SK-MEL-5 (cell line): ENCODE results near the gene MRPL44. TPM values are rescaled to one million over a fixed set of nuclear protein-coding genes. Genes with fewer than 3 reads are reported as not detected.
"Not testable (repeated sequence)": the region's sequence is repeated elsewhere in the genome, so short reads cannot be mapped to it uniquely, and the experiment has no call there.

Experiments used
- DNase-seq: peaks from one replicate; pipeline ENCODE4 v3.0.0-alpha.2; 2016; ENCODE audit warnings: low read depth, low spot score
- in situ Hi-C: cut with HindIII; loops from 2 replicates; pipeline ENCODE4 v1.10.0; 2016; ENCODE audit warnings: low sequenced_read_pairs, high pct_unique_total_duplicates, low pct_unique_long_range_greater_than_20kb
- total RNA-seq: library from RNA; depleted of rRNA; stranded (reverse); fragments of >200 nt; shearing (Covaris generic); gene quantifications from 2 replicates; pipeline ENCODE4 v1.2.3, GENCODE V29; 2014

MRPL44 gene
- total RNA-seq, 1 experiment from 2014 or later = 92.5 TPM

DNA sequence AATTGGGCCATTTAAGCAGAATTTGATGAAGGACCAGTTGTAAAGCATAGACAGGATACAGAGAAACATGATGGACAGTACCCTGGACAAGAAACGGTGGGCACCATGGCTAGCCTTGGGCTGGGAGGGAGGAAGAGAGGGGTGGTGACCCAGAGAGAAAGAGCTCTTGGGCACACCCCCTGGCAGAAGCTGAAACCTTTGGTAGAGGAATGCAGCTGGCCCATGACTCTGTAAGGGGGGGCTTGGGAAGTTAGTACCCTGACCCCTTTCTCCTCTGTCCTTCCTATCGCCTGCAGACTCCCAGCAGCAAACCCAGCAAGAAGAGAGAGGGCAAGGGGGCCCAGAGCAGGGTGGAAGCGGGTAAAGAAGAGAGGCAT is 32.6 kb downstream of the MRPL44 start:
- in situ Hi-C loops = no loop called here
- DNase-seq = no peak

DNA sequence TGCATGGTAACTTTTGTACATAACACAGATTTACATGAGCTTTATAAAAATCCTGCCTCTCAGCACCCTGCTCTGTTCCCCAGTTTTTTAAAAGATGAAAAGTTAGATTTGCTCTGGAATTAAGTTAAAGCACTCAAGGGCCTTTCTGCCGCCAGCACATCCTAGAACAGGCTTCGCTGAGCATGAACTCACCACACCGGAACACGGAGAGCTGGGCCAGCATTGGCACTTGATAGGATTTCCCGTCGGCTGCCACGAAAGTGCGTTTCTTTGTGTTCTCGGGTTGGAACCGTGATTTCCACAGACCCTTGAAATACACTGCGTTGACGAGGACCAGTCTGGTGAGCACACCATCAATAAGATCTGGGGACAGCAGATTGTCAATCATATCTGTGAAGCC is 34.3 kb downstream of the MRPL44 start:
- in situ Hi-C loops = no loop called here
- no peak for DNase-seq

DNA sequence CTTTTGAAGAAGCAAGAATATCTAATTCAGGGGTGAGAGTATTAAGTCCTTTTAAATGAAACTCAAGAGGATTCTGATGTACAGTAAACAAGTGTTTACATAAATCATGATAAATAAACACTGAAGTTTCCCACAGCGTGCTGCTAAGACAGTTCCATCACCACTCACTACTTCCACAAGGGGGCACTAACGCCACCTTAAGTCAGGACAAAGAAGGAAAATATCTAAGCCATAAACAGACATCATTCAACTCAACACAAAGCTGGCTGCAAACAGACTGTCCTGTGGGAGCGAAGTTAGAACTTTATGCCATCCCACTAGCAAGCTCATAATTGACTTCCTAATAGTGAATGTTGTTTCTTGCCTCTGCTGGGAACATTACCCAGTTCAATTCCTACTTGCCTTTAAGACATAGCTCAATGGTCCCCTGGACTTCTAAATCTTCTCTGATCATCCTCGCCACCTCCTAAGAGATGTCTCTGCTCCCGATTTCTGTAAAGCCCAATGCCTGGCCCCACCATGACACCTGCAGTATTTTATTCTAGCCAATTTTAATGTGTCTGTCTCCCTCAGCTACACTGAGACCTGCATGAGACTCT is 36.5 kb downstream of the MRPL44 start:
- DNase-seq = peak; percentile 87
- in situ Hi-C loops = no loop called here

DNA sequence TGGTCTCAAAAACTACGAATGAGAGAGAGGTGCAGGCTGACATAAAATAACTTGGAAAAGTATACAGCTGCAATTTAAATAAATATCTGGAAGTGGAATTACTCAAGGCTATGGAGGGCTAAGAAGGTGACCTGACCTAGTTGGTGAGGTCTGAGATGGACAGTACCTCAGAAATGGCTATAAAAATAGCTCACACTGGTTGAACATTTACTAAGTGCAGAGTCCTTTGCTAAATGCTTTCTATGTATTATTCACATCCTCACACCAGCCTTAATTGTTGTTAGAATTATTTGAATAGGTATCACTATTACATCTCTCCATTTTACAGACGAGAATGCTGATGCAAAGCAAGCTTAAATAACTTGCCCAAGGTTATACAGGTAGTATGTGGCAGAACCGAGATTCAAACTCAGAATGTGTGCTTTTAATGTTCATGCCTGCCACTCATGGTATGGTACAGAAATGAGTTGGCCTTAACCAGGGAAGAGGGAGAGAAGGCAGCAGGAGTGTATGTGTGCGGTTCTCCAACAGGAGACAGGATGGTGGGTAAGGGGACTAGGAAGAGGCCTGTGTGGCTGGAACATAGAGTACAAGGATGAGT is 37.4 kb downstream of the MRPL44 start:
- no peak for DNase-seq
- in situ Hi-C loops = no loop called here

DNA sequence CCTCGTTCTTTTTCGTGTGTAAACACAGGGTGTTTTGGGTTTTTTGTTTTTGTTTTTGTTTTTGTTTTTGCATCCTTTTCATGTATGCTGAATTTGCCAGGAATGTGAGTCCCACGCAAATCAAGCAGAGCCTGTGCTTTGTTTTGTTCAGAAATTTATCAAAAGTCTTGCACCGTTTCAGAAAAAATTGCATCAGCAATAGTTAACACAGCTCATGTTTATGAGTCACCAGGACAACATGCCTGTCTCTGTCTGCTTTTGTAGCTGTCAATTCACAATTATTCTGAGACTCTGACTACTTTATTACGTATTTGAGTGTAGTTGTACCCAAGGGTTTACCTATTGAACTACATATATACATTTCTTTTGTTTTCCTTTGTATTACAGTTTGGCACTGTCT is 38.3 kb downstream of the MRPL44 start:
- in situ Hi-C loops = no loop called here
- peak; percentile 55 for DNase-seq

DNA sequence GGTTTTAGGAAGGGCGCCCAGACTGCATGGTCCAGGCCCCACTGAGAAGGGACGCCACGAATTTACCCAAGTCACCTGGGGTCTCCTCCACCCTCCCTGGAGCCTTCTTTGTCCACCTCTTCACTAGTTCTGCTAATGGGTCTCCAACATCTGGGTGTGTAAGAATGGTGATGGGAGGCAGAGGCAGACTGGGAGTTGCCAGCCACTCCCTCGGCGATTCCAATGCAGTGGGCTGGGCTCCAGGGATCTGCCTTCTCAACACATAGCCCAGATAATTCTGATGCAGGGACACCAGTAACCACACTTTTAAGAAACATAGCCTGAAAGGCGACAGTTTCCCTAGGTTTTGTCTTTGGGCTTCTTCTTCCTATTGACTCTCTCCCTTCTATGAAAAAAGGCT is 39.1 kb downstream of the MRPL44 start:
- in situ Hi-C loops = no loop called here
- no peak for DNase-seq

DNA sequence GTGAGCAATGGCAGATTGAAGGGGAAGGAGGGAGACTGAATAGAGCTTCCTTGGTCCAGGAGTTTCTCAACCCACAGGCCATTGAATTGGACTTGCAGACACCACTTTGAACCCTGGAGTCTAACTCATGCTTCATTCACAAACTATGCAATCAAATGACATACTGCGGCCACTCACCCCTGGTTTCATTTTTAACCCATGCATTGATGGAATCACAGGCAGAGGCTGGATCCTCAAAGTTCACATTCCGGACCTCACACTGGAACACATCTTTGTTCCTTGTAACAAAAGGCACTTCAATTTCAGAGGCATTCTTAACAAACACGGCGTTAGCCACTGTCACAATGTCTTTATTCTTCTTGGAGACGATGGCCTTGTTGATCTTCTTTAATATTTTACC is 40.7 kb downstream of the MRPL44 start:
- no peak for DNase-seq
- in situ Hi-C loops = no loop called here

DNA sequence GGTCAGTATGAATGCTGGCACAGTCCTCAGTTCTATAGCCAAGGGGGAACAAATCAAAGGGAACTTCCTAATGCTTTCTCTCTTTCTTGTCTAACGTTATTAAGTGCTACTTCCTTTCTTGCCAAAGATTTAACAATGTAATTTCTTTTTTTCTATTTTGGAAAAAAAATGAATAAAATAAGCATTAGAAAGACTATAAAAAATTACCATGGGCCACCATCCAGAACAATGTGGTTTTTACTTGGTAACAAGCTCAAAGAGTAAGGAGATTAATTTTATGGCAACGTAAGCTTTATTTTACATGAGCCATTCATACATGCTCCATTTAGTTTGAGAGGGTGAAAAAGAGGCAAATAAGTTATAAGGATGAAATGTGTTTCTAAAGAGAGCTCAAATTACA is 41.7 kb downstream of the MRPL44 start:
- in situ Hi-C loops = no loop called here
- no peak for DNase-seq

DNA sequence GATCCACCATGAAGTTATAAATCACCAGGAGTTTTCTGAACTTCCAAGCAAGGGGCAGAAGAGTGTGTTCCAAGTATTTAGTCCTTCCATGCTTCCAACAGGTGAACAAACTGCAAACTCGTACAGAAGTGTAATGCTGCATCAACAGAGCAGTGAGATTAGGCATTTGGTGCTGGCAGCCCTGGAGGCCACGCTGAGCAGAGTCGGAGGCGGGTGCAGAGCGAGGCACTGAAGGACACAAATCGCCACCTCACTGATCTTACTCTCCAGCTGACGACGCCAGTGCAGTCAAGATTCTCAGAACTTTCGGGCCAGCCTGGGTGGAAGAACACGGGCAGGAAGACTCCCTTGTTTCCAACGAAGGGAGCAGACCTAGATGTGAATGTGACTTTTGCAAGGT is 42.6 kb downstream of the MRPL44 start:
- no peak for DNase-seq
- in situ Hi-C loops = no loop called here

DNA sequence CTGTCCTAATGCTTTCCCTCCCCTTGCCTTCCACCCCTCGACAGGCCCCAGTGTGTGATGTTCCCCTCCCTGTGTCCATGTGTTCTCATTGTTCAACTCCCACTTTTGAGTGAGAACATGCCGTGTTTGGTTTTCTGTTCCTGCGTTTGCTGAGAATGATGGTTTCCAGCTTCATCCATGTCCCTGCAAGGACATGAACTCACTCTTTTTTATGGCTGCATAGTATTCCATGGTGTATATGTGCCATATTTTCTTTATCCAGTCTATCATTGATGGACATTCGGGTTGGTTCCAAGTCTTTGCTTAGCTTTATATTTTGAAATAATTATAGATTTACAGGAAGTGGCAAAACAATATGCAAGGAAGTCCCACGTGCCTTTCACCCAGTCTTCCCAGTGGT is 43.4 kb downstream of the MRPL44 start:
- DNase-seq, in situ Hi-C loops: not testable (repeated sequence)

DNA sequence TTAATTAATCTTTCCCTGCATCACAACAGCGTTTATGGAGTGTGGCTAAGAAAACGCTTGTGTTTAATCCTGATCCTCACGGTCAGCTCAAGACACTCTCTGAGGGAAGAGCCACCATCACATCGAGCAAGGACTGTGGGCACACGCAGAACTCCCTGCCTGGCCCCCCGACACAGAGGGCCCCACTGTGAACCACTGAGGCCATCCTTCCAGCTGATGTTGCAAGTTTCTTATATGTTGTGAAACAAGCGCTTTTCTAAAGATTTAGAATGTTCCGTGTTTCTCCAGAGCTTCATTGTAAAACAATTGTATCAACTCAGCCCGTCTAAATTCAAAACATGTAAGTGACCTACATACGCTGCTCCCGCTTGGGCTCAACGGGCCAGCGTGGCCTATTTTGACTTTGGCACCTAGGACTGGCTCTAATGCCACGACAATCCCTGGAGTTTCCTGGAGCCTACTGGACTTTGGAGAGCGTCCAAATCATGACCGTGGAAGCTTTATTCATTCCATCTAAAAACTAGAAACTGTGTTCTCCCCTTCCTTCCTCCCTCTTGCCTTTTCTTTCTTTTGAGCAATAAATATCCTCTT is 46.9 kb downstream of the MRPL44 start:
- in situ Hi-C loops = no loop called here
- no peak for DNase-seq

DNA sequence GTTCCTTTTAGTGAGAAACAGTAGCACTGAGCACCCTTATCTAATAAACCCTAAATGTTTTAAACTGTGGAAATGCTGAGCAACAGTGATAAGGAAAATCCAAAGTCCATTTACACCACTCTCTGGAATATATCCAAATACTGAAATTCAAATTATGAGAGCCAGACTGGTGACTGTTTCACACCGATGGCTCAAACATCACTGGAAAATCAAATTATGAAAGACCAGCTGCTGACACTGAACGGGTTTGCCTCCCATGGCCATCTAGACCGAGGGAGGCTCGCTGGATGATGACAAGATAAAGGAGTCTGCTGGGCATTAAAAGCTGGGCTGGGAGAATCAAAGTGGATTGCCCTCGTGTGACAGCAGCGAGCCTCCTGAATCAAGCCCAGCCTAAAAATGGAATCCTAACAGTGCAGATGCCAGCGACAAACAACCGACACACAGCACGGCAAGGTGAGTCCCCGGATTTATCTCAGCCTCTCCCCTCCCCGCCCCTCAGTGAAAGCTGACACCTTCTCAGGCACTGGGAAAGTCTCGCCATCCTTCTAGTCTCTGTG is 51.5 kb downstream of the MRPL44 start:
- in situ Hi-C loops = no loop called here
- DNase-seq = no peak

DNA sequence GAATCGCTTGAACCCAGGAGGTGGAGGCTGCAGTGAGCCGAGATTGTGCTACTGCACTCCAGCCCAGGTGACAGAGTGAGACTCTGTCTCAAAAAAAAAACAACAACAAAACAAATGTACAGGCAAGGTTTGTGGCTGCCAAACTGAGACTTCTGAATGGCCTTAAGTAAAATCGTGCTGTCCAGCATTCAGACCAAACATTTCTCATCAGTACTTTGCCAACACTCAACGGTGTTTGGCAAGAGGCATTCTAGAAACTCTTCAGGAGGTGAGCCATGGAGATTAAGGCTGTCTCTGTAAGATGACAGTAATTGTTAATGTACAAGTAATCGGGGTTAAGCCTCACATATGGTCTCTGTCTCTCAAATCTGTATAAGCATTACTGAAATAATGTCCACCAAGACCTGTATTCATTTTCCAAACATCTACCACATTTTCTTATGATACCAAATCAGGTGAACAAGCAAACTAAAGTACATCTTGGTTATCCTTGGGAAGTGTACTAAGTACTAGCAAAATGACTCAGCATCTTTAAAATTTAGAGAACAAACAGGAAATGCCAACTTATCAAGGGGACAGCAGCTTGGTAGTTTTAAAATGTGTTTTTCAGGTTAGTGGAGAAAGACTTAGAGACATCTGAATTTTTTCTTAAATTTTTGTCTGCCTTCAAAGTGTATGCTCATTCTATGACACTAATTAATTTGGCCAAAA is 52.5 kb downstream of the MRPL44 start:
- no peak for DNase-seq
- in situ Hi-C loops = no loop called here

DNA sequence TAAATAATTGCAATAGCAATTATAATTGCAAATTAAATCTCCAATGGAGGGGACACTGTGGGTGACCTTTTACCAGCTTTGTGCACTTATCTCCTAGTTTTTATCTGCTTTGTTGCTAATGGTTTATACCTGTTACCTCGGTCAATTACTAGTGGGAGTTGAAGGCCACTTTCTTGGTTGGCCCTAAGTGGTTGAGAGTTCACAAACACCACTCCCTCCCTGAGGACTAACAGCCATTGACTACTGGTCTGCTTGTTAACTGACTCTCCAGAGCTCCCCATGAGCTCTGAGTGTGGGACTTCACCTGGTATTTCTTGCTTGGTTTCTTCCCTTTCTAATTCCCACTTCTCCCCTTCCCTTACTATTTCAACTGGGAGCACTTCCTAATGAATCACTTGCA is 54.6 kb downstream of the MRPL44 start:
- in situ Hi-C loops = no loop called here

DNA sequence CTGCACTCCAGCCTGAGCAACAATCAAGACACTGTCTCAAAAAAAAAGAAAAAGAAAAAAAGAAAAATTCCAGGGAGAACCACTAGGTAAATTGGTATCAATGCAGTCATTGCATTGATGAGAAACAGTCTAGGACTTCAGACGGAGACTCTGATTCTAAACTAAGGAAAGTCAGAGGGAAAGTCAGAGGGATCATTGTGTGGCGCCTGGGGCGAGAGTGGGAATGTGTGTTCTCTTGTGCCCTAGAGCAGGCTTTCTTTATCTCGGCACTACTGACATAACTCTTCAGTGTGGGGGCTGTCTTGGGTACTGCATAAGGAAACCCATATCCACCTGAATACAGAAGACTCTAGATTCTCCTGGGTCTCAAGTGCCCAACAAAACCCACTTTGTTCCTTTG is 57.1 kb downstream of the MRPL44 start:
- peak; percentile 40 for DNase-seq

More for the DNA sequence above, 54.6 kb downstream of the MRPL44 start:
- no peak for DNase-seq

DNA sequence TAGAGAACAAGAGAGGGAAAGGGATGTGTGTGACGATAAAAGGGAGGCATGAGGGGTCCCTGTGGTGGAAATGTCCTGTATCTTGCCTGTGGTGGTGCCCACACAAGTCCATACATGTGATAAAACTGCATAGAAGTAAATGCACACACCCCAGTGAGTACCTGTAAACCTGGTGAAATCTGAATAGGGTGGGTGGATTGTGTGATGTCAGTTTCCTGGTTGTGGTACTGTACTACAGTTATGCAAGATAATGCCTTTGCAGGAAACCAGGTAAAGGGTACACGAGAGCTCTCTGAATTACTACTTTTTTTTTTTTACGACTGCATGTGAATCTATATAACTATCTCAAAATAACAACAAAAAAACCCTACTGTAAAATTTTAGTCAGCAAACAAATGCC is 59.7 kb downstream of the MRPL44 start:
- in situ Hi-C loops = no loop called here
- no peak for DNase-seq

More for the DNA sequence above, 57.1 kb downstream of the MRPL44 start:
- in situ Hi-C loops = no loop called here
